ENCODE data around the gene RSAD2. TPM values are rescaled to one million over a fixed set of nuclear protein-coding genes. Genes with fewer than 3 reads are reported as not detected.

The RSAD2 gene
- total RNA-seq, 1 donor from 2014 or later = 4.4 TPM

- Mint-ChIP-seq H3K9me3 (ENCODE audit: low read depth) (peaks cover 42% of the 10 kb centered on the region), H3K36me3 (ENCODE audit: insufficient read depth) (peaks cover 3% of the 10 kb centered on the region), H3K27ac (no peak overlapping the region), H3K4me3 (ENCODE audit: low read depth) (no peak overlapping the region), H3K27me3 (no peaks in the 10 kb centered on the region), H3K4me1 (ENCODE audit: low read depth) (no peaks in the 10 kb centered on the region)
- DNase-seq (ENCODE audit: low spot score, unreplicated experiment) = no peak
- TF ChIP-seq, protein P1, sequence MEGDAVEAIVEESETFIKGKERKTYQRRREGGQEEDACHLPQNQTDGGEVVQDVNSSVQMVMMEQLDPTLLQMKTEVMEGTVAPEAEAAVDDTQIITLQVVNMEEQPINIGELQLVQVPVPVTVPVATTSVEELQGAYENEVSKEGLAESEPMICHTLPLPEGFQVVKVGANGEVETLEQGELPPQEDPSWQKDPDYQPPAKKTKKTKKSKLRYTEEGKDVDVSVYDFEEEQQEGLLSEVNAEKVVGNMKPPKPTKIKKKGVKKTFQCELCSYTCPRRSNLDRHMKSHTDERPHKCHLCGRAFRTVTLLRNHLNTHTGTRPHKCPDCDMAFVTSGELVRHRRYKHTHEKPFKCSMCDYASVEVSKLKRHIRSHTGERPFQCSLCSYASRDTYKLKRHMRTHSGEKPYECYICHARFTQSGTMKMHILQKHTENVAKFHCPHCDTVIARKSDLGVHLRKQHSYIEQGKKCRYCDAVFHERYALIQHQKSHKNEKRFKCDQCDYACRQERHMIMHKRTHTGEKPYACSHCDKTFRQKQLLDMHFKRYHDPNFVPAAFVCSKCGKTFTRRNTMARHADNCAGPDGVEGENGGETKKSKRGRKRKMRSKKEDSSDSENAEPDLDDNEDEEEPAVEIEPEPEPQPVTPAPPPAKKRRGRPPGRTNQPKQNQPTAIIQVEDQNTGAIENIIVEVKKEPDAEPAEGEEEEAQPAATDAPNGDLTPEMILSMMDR (IDR thresholded peaks at IDR 0.05; ENCODE audit: unreplicated experiment) = no peak
Observed at GRCh38 chr2:6834163-6834562, 43.4 kb upstream of the RSAD2 start.

GRCh38 chr2:6835467-6835866, 42.1 kb upstream of the RSAD2 start:
- Mint-ChIP-seq H3K27ac (no peak overlapping the region), H3K4me1 (ENCODE audit: low read depth) (no peaks in the 10 kb centered on the region), H3K36me3 (ENCODE audit: insufficient read depth) (peaks cover 3% of the 10 kb centered on the region), H3K27me3 (no peaks in the 10 kb centered on the region), H3K9me3 (ENCODE audit: low read depth) (peaks cover 41% of the 10 kb centered on the region), H3K4me3 (ENCODE audit: low read depth) (no peak overlapping the region)
- no peak for DNase-seq (ENCODE audit: low spot score, unreplicated experiment)
- TF ChIP-seq, protein P1 (IDR thresholded peaks at IDR 0.05; ENCODE audit: unreplicated experiment) = no peak

DNA sequence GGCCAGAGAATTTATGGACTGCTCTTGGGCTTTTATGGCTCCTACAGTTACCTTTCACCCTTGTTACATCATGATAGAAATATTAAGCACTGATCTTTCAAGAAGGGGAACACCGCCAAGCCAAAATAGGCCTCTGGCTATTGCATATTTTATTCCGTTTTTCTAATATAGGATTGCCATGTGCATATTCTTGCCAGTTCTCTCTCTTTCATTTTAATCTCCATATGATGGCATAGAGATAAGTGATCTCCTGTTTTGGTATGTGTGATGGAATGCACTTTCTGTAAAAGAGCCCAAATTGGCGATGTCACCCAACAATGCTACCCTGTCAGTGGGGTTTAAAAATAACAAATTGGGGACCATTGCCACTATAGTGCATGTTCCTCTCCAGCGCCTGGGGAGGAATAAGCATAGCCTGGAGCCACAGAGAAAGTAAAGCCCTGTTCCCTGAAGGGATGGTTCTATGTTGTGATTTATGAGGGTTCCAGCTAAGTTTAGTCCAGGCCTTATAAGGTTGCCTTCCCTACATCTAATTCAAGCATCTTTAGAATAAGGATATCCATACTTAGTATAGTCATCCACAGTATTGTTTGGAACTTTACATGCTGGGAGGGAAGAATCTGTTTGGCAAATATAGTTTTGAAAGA, 38.8 kb upstream of the RSAD2 start:
- TF ChIP-seq, protein P1 (IDR thresholded peaks at IDR 0.05; ENCODE audit: unreplicated experiment) = no peak
- no peaks in the 10 kb centered on the region for H3K27me3 Mint-ChIP-seq
- no peak overlapping the region for H3K27ac Mint-ChIP-seq
- H3K4me1 Mint-ChIP-seq (ENCODE audit: low read depth) = no peaks in the 10 kb centered on the region
- peaks cover 35% of the 10 kb centered on the region for H3K9me3 Mint-ChIP-seq (ENCODE audit: low read depth)
- no peak for DNase-seq (ENCODE audit: low spot score, unreplicated experiment)
- H3K36me3 Mint-ChIP-seq (ENCODE audit: insufficient read depth) = no peaks in the 10 kb centered on the region
- no peak overlapping the region for H3K4me3 Mint-ChIP-seq (ENCODE audit: low read depth)

DNA sequence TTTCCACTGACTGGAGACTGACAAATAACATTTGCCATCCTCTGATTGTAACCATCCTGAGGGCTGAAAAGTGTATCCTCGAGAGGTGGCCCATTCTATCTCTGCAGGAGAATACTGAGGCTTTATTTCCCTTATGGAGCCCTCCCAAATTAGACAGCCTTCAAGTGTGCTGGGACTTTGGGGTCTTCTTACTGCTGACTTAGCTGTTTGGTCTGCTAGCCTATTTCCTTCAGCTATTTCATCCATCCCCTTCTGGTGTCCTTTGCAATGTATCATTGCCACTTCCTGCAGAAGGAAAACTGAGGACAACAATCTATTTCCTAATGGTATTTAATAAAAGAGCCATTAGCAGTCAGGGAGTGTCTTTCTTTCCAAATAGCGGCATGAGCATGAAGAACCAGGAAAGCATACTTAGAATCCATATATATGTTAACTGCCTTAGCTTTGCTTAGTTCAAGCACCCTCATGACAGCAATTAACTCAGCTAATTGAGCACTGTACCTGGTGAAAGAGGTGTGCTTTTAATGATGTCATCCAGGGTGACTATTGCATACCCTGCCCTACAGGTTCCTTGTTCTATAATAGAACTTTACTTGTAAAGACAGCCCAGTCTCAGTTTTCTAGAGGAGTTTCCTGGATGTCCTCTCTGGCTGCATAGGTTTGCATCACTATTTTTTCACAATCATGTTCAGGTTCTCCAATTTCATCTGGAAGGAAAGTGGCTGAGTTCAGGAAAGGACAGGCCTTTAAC, 35.9 kb upstream of the RSAD2 start:
- Mint-ChIP-seq H3K9me3 (ENCODE audit: low read depth) (peaks cover 45% of the 10 kb centered on the region), H3K27me3 (no peaks in the 10 kb centered on the region), H3K36me3 (ENCODE audit: insufficient read depth) (peaks cover 10% of the 10 kb centered on the region), H3K4me1 (ENCODE audit: low read depth) (no peaks in the 10 kb centered on the region), H3K4me3 (ENCODE audit: low read depth) (no peak overlapping the region), H3K27ac (no peak overlapping the region)
- TF ChIP-seq, protein P1 (IDR thresholded peaks at IDR 0.05; ENCODE audit: unreplicated experiment) = no peak
- DNase-seq (ENCODE audit: low spot score, unreplicated experiment) = no peak

DNA sequence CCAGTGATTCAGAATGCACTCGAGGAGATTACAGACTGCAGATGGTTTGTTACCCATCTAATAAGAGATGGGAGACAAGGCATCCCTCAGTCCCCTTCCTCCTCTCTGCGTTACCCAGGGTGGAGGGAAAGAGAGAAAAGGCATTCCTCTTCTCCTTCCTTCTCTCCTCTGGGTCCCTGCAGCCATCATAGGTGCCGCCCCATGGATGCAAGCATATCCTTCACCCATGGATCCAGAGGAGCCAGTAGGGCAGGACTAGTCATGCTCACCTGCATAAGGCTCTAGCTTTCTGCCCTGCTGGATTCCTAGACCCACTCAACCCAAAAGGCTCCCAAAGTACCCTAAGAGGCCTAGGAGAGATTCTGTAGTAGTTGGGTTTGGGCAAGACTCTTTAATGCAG, 32.3 kb upstream of the RSAD2 start:
- no peak overlapping the region for H3K4me3 Mint-ChIP-seq (ENCODE audit: low read depth)
- peaks cover 30% of the 10 kb centered on the region for H3K36me3 Mint-ChIP-seq (ENCODE audit: insufficient read depth)
- H3K27ac Mint-ChIP-seq = no peak overlapping the region
- TF ChIP-seq, protein P1 (IDR thresholded peaks at IDR 0.05; ENCODE audit: unreplicated experiment) = no peak
- H3K4me1 Mint-ChIP-seq (ENCODE audit: low read depth) = no peaks in the 10 kb centered on the region
- no peak for DNase-seq (ENCODE audit: low spot score, unreplicated experiment)
- peaks cover 48% of the 10 kb centered on the region for H3K9me3 Mint-ChIP-seq (ENCODE audit: low read depth)
- H3K27me3 Mint-ChIP-seq = no peaks in the 10 kb centered on the region
